ENCODE data around the gene PAPSS2. TPM values are rescaled to one million over a fixed set of nuclear protein-coding genes. Genes with fewer than 3 reads are reported as not detected.

The PAPSS2 gene
- polyA plus RNA-seq, 1 experiment: 133 TPM

- no peak for TF ChIP-seq CTCF (IDR thresholded peaks at IDR 0.05; ENCODE audit: insufficient read depth, low read depth, low read length)
- POLR2A ChIA-PET: no interaction called here
- Histone ChIP-seq H3K4me3 (ENCODE audit: low read depth, low read length) (no peak overlapping the region), H3K27me3 (ENCODE audit: control insufficient read depth, insufficient read depth, low read length) (no peaks in the 10 kb centered on the region), H3K36me3 (ENCODE audit: control insufficient read depth, insufficient read depth, low read length) (no peaks in the 10 kb centered on the region; the same call in 1 of the 2 replicates)
- DNase-seq (ENCODE audit: low read depth): no peak
- CTCF ChIA-PET: no interaction called here
These were observed 130.5 kb downstream of the PAPSS2 start for GRCh38 chr10:87790185-87790584.

GRCh38 chr10:87794285-87794684 is 134.6 kb downstream of the PAPSS2 start:
- H3K27me3 ChIP-seq (ENCODE audit: control insufficient read depth, insufficient read depth, low read length): no peaks in the 10 kb centered on the region
- TF ChIP-seq CTCF (IDR thresholded peaks at IDR 0.05; ENCODE audit: insufficient read depth, low read depth, low read length): no peak
- no peaks in the 10 kb centered on the region; the same call in 1 of the 2 replicates for H3K36me3 ChIP-seq (ENCODE audit: control insufficient read depth, insufficient read depth, low read length)
- ChIA-PET CTCF (interaction anchor here (0.6 kb wide), 2 partner anchors 525 to 1405 kb away, joined by 3 read pairs; no protein-coding TSS in a partner anchor), POLR2A (no interaction called here)
- DNase-seq (ENCODE audit: low read depth): no peak
- no peak overlapping the region for H3K4me3 ChIP-seq (ENCODE audit: low read depth, low read length)

Other genes with a start within 250 kb of the PAPSS2 start
- 7.7 and 10.5 TPM in 2 replicates for gene MINPP1, start 155.0 kb upstream of the PAPSS2 start, polyA plus RNA-seq (2011; rRNA removed)
- 13.7 and 36.1 TPM in 2 replicates for gene ATAD1, start 158.3 kb downstream of the PAPSS2 start, polyA plus RNA-seq (2011; rRNA removed)
- 0.42 and 0.44 TPM in 2 replicates for gene KLLN, start 203.7 kb downstream of the PAPSS2 start, polyA plus RNA-seq (2011; rRNA removed)
- gene PTEN, start 203.7 kb downstream of the PAPSS2 start, polyA plus RNA-seq (2011; rRNA removed): 29.6 and 66.9 TPM in 2 replicates

All from BJ (cell line).